Dermis microvascular lymphatic vessel endothelial cell (primary cell): ENCODE data around the gene INSC. TPM values are rescaled to one million over a fixed set of nuclear protein-coding genes. Genes with fewer than 3 reads are reported as not detected.

Source experiments
- DNase-seq, 2 donors: peaks; one replicate each; pipeline versions ENCODE4 v3.0.0 to v3.0.0-alpha.2; 2010; ENCODE audit warnings: low read depth in 2 of 2
- total RNA-seq: library from RNA; depleted of rRNA; stranded (reverse); fragments of >200 nt; gene quantifications from 2 replicates; pipeline ENCODE4 v1.2.1, GENCODE V29; 2014

Gene INSC
- total RNA-seq, 1 donor from 2014 or later: not detected

GRCh38 chr11:15146271-15147003 is 31.7 kb downstream of the INSC start:
- DNase-seq: no peak

- no peak for DNase-seq
These were observed 33.4 kb downstream of the INSC start for GRCh38 chr11:15148169-15148568.

GRCh38 chr11:15149050-15149449 is 34.3 kb downstream of the INSC start:
- no peak for DNase-seq

GRCh38 chr11:15150507-15150906 is 35.8 kb downstream of the INSC start:
- no peak for DNase-seq

GRCh38 chr11:15153231-15153630 is 38.5 kb downstream of the INSC start:
- no peak for DNase-seq

GRCh38 chr11:15157181-15157580 is 42.5 kb downstream of the INSC start:
- DNase-seq: peak in 1 of 2 donors; percentile 6

- DNase-seq: no peak
These were observed 42.9 kb downstream of the INSC start for GRCh38 chr11:15157606-15158137.

- no peak for DNase-seq
These were observed 43.8 kb downstream of the INSC start for GRCh38 chr11:15158351-15159015.

- DNase-seq: no peak
These were observed 44.4 kb downstream of the INSC start for GRCh38 chr11:15159085-15159484.

GRCh38 chr11:15161790-15162189 is 47.1 kb downstream of the INSC start:
- DNase-seq: no peak

GRCh38 chr11:15163136-15163535 is 48.4 kb downstream of the INSC start:
- DNase-seq: no peak

GRCh38 chr11:15166204-15166603 is 51.5 kb downstream of the INSC start:
- no peak for DNase-seq

- DNase-seq: no peak
These were observed 55.3 kb downstream of the INSC start for GRCh38 chr11:15169815-15170551.

GRCh38 chr11:15170698-15171097 is 56.0 kb downstream of the INSC start:
- DNase-seq: no peak

- DNase-seq: no peak
These were observed 57.2 kb downstream of the INSC start for GRCh38 chr11:15171956-15172355.

GRCh38 chr11:15175831-15176230 is 61.1 kb downstream of the INSC start:
- no peak for DNase-seq

- no peak for DNase-seq
These were observed 62.0 kb downstream of the INSC start for GRCh38 chr11:15176646-15177163.

- DNase-seq: no peak
These were observed 62.8 kb downstream of the INSC start for GRCh38 chr11:15177491-15177890.

- no peak for DNase-seq
These were observed 63.5 kb downstream of the INSC start for GRCh38 chr11:15178214-15178613.

GRCh38 chr11:15179167-15179566 is 64.4 kb downstream of the INSC start:
- DNase-seq: no peak

- no peak for DNase-seq
These were observed 65.6 kb downstream of the INSC start for GRCh38 chr11:15180212-15180792.

GRCh38 chr11:15182372-15182771 is 67.6 kb downstream of the INSC start:
- no peak for DNase-seq
